ENCODE results near the gene SLX9.

SLX9 gene

DNA sequence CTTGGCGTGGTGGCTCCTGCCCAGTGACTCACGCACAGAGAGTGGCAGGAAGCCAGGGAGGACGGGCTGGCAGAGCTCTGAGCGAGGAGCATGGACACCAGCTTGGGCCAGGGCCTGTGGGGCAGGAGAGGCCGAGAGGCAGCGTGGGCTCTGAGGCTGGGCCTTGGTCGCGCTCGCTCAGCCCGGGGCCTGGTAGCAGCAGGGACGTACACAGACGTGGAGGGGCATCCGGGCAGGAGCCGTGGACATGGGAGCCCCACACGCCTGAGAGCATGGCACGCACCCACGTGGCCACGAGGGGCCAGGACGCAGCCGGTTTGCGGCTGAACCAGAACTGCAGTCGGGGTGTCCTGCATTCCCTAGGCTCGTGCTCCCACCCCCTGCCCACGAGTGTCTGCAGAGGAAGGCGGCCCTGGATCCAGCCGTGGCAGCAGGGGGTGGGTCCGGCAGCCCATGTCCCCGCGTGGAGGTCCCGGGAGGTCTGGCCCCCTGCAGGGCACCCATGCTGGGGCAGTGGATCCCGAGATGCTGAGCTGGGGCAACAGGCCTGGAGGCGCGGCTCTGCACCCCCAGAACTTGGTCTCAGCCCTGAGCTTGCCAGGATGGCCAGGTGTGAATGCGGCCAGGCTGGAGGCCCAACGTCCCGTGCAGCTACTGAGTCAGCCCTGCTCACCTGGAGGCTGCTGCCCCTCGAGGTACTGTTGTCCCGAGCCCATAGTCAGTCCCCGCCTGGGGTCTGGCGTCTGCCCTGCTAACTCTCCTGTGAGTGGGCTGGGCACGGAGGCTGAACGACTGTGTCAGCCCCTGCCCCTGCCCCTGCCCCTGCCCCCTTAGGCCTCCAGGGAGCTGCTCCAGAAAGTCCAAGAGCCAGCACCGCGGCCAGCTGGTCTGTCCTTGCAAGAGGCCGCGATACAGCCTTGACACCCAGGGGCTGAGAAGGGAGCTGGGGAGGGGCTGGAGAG, 61.6 kb downstream of the SLX9 start:
- DNase-seq (ENCODE audit: low read depth in 2 of 2): no peak

DNA sequence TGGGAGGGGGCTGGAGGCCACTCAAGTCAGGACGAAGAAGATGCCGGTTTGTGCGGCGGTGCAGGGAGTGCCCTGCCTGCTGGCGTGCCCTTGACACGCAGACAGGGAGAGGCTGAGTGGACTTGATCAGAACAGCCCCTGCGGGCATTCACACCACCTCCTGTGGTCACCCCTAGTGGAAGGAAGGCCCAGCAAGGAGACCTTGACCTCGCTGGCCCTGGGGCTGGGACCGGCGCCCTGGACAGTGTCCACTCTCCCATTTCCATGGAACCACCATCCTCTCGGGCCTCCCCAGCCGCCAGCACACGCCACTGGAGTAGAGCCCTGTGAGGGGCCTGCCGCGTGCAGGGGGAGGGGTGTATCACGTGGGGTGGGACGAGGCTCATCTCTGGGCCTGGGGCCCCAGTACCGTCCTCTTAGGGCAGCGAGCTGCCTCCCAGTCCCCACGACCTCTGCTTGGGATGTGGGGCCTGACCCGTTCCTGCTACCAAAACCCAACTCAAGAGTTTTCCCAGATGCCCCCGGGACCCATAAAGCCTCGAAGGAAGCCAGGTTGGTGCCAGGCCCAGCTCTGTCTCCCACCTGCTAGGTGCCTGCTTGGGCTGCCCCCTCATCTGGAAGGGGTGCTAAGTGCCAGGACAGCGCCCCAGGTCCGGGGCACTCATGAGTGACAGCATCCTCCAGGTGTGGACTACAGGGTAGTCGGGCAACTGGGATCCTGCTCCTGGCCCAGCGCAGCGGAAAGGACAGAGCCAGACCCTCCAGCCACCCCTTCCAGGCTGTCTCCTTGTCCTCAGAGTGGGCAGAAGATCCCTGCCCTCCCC, 62.8 kb downstream of the SLX9 start:
- DNase-seq (ENCODE audit: low read depth in 2 of 2): no peak

DNA sequence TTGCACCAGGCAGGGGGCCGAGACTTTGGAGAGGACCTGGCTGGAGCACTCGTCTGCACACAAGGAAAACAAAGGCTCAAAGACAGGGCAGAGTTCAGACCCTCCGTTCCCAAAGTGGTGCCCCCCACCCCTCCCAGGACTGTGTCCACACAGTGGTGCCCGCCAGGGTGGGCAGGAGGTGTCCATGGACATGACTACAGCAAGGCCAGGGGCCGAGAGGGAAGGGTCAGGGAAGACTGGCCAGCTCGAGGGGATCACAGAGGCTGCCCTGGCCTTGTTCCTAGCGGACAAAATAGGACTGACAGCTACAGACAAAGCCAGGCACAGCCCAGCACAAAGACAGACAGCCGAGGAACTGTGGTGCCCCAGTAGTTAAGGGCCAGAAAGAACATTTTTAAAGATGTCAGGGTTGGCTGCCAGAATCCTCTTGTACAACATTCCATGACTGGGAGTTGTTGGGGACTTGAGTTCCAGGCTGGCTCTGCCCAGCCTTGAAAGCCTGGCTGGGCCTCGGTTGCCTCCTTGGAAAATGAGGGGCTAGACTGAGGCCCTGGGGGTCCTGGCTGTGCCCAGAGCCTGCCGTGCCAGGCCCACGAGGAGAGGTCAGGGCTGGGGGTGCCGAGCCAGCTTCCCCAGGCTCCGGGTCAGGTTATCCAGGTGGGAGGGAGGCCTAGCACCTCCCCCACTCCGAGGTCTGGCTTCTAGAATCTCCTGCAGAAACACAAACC, 63.7 kb downstream of the SLX9 start:
- no peak for DNase-seq (ENCODE audit: low read depth in 2 of 2)

DNA sequence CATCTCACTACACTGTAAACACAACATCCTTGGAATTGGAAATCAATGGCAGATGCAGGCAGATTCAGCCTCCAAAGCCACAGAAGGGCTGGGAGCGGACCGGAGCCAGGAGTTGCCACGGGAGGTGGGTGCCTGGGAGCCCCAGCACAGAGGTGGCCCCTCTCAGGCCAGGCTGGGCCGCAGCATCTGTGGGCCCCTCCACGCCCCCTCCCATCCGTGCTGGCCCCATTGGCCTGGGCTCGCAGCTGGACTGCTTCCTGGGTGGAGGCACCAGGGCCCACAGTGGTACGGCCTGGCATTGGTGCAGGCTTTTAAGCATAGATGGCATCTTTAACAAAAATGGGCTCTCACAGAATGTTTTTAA, 64.2 kb downstream of the SLX9 start:
- no peak for DNase-seq (ENCODE audit: low read depth in 2 of 2)

DNA sequence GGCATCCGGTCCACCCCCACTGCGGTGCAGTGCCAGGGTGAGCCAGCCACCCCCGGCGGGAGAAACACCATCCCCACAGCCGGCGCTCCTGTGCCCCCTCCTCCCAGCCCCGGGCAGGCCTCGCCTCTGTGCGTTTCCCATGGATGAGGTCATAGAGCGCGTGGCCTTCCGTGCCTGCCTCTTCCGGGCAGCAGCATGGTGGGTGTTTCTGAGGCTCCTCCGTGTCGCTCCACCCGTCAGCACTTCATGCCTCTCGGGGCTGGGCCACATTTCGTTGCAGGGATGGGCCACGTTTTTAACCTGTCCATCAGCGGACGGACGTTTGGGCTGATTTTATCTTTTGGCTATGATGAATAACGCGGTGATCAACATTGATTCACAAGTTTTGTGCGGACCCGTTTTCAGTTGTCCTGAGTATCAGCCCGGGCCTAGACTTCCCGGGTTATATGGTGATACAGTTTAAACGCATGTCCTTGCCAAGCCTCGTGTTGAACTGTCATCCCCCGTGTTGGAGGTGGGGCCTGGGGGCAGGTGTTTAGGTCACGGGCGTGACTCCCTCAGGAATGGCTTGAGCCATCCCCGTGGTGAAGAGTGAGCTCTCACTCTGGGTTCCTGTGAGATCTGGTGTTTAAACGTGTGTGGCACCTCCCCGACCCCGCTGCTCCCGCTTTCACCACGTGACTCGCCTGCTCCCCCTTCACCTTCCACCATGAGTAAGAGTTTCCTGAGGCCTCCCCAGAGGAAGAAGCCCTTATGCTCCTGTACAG, 64.8 kb downstream of the SLX9 start:
- peak in 1 of 2 experiments; percentile 28 for DNase-seq (ENCODE audit: low read depth in 2 of 2)

DNA sequence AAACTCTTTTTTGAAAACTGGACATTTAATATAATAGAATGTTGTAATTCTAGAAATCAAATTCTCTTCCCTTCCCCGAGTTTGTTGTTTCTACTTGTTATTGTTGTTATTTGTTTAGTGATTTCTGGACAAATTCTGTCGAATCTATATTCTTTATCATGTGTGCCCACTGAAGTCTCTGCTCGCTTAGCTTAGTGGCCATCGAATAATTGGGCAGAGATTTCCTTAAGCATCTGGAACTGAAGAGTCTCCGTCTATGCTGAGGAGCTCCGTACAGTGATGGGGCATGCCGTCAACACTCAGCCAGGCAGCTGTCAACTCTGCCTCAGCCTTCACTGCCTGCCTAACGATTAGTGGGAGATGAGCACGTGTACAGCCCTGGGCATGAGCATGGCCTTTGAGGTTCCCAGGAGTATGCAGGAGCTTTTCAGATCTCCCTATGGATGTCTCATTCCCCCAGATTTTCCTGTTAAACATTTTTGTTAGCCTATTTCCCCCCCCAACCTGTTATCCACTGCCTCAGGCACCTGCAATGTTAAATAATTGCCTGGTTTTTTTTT, 66.8 kb downstream of the SLX9 start:
- DNase-seq (ENCODE audit: low read depth in 2 of 2): no peak

DNA sequence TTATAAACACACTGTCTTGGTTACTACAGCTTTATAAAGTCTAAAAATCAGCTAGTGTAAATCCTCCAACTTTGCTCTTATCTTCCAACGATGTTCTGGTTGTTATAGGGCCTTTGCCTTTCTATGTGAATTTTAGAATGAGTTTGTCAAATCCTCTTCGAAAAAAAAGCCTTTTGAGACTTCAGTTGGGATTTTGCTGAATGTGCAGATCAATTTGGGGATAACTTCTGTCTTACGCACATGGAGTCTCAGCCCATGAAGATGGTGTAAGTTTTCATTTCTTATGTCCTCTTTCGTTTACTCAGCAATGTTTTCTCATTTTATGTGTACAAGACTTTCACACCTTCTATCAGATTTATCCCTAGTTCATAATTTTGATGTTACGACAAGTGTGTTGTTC, 69.8 kb downstream of the SLX9 start:
- no peak for DNase-seq (ENCODE audit: low read depth in 2 of 2)

DNA sequence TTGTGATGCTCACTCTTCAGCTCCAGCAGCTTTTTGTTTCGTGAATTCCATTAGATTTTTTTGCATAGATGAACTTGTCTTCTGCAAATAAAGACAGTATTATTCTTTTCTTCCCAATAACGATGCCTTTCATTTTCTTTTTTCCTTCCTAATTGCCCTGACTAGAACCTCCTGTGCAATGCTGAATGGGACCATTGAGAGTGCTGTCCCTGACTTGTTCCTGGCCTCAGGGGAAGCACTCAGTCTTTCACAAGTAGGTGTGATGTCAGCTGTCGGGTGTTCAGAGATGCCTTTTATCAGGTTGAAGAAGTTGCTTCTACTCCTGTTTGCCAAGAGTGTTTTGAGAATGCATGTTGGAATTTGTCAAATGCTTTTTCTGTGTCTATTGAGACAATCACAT, 70.3 kb downstream of the SLX9 start:
- no peak for DNase-seq (ENCODE audit: low read depth in 2 of 2)

DNA sequence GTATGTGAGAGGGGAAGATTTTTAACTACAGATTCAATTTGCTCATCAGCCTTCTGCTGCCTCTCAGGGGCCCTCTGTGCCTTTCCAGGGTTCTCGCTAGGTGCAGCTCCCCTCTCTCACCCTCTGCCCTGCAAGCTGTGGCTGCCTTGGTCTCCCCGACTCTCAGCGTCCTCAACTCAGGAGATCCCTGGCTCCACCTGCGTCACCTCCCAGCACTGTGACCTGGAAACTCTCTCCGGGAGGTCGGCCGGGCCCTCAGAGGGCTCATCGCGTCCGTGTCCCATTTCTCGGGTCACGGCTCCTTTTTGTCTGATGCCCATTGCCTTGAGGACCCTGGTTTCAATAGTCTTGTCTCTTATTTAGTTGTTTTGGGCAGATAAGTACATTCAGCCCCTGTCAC, 71.0 kb downstream of the SLX9 start:
- DNase-seq (ENCODE audit: low read depth in 2 of 2): no peak

DNA sequence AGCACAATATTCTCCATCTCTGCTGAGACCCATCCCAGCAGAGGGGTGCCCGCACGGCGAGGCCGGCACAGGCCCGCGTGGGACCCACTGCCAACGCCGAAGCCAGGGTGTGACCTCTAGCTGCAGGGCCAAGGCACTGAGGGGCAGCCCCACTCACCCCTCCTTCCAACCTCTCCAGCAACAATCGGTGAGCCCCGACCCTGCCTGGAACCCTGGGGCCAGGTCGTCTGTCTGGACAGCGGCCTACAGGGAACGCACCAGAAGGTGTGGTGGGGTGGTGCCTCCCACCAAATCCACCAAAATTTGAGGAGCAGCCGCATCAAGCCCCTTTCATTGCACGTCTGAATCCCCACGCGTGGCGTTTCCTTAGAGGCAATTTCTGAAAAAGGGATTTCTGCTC, 71.6 kb downstream of the SLX9 start:
- no peak for DNase-seq (ENCODE audit: low read depth in 2 of 2)

DNA sequence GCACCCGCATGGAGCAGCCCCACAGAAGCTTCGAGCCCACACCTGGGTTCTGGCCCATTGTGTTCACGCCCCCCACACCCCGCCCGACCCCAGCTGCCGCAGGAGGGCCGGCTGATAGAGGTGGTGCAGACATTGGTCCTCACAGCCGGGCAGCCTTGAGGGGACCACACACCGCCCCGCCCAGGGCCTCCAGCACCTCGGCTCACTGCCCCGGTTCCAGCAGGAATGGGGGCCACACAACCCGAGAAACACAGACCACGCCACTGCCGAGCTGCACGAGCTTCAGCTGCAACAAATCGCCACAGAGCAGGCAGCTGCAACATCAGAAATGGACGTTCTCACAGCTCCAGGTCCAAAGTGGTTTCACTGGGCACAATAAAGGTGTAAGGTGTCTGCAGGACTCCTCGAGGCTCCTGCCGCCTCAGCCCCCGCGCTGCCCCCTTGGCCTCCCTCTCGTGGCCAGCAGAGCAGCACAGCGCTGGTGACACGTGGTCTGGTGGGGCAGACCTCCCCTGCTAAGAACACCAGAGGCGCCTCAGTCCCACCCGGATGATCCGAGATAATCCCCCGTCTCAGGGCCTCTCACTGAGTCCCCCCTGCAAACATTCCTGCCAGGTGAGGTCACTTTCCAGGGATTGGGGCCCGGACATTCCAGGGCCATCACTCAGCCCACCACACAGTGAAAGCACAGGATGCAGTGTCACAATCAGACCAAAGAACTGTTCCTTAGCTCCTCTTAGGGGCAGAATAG, 72.3 kb downstream of the SLX9 start:
- no peak for DNase-seq (ENCODE audit: low read depth in 2 of 2)

DNA sequence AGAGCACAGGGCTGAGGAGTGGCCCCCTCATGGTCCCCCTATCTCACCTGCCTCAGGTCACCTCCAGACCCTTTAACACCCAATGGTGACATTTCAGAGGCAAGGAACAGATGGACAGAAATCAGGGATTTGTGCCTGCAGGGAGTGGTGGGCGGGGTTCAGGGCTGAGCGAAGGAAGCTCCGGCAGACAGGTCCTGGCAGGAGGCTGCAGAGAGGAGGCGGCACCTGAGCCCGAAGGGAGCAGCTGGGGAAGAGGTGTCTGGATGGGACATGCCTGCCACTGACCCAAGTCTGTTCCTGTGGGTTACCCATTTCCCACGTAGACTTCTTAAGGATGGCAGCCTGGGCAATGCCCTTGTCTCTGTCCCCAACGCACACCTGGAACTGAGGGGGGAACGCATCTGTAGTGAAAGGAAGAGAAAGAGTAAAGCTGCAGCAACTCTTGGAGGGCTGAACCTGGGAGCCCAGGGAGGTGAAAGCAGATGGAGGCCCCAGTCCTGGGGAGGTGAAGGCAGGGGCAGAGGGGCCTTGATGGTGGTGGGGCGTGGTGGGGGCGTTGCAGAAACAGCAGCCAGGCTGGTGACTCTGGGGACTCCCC, 72.9 kb downstream of the SLX9 start:
- no peak for DNase-seq (ENCODE audit: low read depth in 2 of 2)

DNA sequence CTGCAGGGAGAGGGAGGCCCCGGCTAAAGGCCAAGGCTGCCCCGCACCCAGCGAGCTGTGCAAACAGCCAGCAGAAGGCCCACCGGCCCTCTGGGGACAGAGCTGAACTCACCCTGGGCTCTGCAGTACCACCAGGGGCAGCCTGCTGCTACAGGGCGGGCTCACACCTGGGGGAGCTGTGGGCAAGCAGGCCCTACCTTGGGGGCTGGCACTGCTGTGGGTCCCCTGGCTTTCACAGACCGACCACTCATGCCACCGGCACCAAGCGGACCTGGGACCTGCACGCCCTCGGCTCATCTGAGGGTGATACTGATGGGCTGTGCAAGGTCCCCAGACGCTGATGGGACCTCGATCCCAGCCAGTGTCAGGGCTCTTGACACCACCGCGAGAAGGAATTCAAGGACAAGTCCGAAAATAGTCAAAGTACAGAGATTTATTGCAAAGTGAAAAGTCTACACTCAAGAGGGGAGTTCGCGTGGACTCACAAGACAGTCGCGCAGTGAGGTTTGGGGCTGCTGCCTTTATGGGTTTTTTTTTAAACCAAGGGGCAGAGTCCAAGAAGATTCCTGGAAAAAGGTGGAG, 73.5 kb downstream of the SLX9 start:
- DNase-seq (ENCODE audit: low read depth in 2 of 2): no peak

DNA sequence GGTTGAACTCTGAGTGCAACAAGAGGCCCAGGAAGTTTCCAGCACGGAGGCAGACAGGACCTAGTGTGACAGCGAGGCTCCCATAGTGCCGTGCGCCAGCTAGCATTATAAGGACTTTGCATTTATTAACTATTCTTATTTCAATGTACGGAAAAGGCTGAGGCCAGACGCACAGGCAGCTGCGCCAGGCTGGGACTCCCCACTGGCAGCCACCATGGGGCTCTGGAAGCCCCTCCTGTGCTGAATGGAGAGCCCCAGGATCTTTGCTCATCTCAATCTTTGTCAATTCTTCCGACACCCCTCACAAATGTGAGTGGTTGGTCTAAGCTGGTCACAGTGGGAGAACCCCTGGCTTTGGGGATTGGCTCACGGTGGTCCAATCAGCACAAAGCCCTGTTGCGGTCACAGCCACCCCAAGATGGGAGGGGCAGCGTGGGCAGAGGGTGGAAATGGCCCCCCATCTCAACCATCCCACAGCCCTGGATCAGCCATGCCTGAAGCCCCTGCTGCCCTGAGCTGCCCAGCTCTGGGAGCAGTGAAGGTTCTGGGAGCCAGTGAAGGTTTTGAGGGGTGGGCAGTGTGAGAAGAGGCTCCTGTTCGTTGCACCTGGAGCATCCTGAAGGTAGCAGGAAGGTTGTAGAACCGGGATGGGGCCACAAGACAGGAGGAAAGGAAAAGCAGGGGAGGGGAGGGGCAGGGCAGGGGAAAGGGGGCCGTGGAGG, 75.1 kb downstream of the SLX9 start:
- DNase-seq (ENCODE audit: low read depth in 2 of 2): no peak

DNA sequence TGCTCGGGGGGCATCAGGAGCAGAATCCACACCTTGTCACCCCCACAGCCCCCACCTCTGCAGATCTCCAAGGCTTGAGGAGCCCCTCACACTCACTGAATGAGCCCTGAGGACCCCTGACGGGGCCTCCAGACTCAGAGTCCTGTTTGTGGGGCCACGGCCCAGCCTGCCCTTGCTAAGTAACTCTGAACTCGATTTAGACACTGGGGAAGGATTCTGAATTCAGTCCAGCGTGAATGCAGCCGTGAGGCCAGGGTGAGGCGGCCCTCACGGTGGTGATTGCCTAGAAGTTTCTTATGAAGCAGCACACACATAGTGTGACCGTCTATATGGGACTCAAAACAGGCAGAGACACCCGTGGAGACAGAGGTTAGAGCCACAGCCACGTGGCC, 75.6 kb downstream of the SLX9 start:
- no peak for DNase-seq (ENCODE audit: low read depth in 2 of 2)

DNA sequence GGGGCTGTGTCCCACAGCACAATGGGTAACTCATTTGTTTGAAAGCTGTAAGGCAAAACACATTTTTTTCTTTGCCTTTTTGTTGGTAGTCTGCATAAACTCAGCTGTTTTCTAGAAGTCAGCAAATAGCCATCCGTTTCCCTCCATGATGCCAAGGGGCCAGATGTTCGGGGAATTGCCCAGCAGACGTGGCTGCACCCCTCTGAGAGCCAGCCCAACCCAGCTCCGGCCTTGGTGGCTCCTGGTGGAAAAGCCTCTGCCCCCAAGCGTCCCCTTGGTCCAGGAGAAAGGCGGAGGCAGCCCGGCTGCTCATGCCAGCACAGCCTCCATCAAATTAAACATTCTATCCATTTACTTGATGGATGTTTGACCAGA, 76.2 kb downstream of the SLX9 start:
- no peak for DNase-seq (ENCODE audit: low read depth in 2 of 2)

DNA sequence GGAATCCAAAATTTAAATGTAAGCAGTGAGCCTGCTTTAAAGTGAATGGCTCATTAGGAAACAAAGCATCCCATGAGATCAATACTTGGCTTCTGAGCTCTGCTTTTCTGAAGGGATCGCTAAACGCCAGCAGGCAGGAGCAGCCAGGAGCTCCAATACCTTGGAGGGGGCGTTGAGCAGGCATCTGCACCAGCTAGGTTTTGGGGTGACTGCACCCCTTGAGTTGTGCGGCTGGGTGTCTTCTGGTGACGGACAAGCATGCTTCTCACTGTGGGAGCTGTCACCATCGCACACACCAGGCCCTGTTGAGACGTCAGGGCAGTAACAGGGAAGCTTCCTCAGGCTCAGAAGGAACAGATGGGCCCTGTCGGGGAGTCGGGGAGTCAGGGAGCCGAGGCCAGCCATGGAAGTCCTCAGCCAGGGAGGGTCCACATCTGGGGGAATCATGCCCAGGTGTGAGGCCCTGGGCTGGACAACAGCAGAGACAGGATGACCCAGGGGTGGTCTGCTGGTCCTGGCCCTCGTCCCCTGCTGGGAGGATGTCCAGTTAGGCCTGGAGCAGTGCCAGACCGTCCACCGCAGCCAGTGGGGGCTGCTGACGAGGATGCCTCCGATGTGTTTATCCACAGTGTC, 76.7 kb downstream of the SLX9 start:
- no peak for DNase-seq (ENCODE audit: low read depth in 2 of 2)
